NCI-H226 (cell line): ENCODE results near the gene IRGC.
"Not testable (repeated sequence)": the region's sequence is repeated elsewhere in the genome, so short reads cannot be mapped to it uniquely, and the experiment has no call there.

Source experiments
- DNase-seq: peaks from one replicate; pipeline ENCODE4 v3.0.0-alpha.2; 2015

The IRGC gene

GRCh38 chr19:43759515-43759914, 43.6 kb downstream of the IRGC start:
- DNase-seq, result peak; percentile 73

GRCh38 chr19:43760941-43761340, 45.1 kb downstream of the IRGC start:
- no peak for DNase-seq

- DNase-seq, result no peak
Measured at GRCh38 chr19:43762814-43763213, 46.9 kb downstream of the IRGC start.

DNA sequence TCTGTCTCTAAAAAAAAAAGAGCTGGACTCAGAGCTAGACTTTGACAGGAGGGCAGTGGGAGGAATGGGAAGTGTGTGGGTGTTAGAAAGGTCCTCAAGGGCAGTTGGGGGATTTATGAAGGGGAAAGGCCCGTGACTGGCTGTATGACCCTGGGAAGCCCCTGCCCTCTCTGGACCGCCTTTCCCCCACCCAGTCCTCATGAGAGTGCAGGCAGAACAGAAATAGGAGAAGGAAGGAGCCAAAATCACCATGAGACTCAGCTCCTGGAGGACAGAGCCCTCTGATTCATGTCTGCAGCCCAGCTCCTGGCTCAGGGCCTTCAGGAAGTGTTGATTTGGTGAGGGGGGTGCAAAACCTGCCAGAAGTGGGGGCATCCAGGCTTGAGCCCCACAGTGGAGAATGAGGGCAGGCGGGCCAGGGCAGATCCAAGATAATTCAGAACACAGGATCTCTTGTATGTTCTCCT, 47.6 kb downstream of the IRGC start:
- DNase-seq, result no peak

- not testable (repeated sequence) for DNase-seq
Measured at GRCh38 chr19:43764684-43765083, 48.8 kb downstream of the IRGC start.

- DNase-seq, result peak; percentile 98
Measured at GRCh38 chr19:43765109-43765876, 49.4 kb downstream of the IRGC start.

DNA sequence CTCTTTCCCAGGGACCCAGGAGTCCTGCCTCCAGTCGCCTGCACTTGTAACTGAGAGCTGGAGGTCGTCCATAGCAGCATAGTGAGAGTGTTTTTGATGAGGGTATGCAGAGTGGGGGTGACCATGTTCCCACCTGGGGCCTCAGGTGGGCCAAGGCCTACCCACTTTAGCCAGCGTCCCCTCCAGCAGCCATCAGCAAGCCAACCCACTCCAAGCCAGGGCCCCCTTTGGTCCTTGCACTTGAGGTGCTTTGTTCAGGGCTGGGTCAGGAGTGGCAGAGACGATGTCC, 50.8 kb downstream of the IRGC start:
- no peak for DNase-seq

GRCh38 chr19:43767316-43767715, 51.4 kb downstream of the IRGC start:
- DNase-seq, result no peak

GRCh38 chr19:43767818-43768217, 51.9 kb downstream of the IRGC start:
- DNase-seq, result no peak

DNA sequence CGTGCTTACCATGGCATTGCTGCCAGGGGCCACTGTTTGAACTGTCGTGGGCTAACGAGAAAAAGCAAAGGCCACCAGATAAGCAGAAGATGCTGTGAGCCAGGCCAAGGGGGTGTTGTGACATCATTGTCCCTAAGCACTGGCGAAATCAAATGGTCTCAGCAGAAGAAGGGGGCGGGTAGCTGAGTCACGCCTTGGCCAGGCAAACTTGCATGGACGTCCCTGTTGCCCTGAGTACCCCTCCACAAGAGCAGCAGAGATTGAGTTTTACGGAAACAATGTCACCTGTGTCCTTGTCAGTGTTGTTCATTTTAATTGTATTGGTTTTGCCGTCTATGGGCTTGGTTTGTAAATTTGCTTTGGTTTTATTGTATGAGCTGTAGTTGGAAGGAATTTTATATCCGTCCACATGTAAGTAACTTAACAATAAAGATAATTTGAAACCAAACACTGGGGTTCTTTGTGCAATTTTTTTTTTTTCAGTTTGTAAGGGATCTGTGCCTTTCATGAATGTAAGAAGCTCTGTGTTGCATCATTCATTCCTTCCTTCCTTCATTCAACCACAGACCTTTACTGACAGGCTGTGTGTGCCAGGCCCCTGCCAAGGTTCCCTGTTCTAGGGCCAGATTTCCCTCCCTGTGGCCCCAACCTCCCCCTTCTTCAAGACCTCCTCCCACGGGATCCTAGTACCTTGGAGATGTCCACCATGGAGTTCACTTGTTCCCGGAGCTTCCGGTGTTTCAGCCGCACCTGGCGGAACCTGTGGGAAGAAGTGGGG, 52.6 kb downstream of the IRGC start:
- no peak for DNase-seq

GRCh38 chr19:43769256-43769655, 53.4 kb downstream of the IRGC start:
- DNase-seq, result no peak
